Measurements from ENCODE around the gene PCGF2. TPM values are rescaled to one million over a fixed set of nuclear protein-coding genes. Genes with fewer than 3 reads are reported as not detected.

The PCGF2 gene
- total and polyA plus RNA-seq, 9 of the 15 experiments (the other 6 are each of a cell fraction or from before 2014, with no cell fraction given) = 1.3 to 33.4 (median 7.0) TPM

DNA sequence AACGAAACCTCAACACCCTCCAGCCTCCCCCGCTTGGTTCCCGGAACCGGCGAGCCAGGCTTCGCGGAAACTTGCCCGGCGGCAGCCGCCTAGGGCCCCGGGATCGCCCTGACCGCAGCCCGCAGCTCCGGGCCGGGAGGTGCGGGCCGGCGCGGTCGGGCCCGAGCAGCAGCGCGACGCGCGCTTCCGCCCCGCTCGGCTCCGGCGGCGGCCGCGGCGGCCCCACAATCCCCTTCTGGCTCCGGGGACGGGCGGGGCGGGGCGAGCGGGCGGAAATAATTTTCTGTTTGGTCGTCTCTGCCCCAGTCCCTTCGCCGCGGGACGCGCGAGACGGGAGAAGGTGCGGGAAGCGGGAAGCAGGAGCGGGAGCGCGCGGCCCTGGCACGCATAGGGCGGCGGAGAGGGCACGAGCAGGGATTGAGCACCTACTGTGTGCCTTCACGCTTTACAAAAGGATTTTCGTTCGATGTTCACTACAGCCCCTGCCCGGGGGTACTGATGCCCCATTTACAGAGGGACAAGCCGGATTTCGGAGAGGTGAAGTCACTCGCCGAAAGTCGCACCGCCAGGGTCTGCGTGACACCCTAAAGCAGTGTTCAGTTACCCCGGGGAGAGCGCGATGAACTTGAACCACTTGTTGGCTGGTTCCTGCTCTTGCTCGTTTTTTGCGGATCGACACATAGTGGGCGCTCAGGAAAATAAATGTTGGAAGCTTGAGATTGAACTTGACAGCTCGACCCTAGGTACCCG lies 45.8 kb downstream of the PCGF2 start (continued):
- TF ChIP-seq, protein P1, sequence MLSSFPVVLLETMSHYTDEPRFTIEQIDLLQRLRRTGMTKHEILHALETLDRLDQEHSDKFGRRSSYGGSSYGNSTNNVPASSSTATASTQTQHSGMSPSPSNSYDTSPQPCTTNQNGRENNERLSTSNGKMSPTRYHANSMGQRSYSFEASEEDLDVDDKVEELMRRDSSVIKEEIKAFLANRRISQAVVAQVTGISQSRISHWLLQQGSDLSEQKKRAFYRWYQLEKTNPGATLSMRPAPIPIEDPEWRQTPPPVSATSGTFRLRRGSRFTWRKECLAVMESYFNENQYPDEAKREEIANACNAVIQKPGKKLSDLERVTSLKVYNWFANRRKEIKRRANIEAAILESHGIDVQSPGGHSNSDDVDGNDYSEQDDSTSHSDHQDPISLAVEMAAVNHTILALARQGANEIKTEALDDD (IDR thresholded peaks at IDR 0.05) = no peak
- TF ChIP-seq, protein P2, sequence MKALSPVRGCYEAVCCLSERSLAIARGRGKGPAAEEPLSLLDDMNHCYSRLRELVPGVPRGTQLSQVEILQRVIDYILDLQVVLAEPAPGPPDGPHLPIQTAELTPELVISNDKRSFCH (CRISPR knock-in tag; IDR thresholded peaks at IDR 0.05) = no peak
- TF ChIP-seq, protein P2 (tag; IDR thresholded peaks at IDR 0.05) = no peak
- TF ChIP-seq, protein P3, sequence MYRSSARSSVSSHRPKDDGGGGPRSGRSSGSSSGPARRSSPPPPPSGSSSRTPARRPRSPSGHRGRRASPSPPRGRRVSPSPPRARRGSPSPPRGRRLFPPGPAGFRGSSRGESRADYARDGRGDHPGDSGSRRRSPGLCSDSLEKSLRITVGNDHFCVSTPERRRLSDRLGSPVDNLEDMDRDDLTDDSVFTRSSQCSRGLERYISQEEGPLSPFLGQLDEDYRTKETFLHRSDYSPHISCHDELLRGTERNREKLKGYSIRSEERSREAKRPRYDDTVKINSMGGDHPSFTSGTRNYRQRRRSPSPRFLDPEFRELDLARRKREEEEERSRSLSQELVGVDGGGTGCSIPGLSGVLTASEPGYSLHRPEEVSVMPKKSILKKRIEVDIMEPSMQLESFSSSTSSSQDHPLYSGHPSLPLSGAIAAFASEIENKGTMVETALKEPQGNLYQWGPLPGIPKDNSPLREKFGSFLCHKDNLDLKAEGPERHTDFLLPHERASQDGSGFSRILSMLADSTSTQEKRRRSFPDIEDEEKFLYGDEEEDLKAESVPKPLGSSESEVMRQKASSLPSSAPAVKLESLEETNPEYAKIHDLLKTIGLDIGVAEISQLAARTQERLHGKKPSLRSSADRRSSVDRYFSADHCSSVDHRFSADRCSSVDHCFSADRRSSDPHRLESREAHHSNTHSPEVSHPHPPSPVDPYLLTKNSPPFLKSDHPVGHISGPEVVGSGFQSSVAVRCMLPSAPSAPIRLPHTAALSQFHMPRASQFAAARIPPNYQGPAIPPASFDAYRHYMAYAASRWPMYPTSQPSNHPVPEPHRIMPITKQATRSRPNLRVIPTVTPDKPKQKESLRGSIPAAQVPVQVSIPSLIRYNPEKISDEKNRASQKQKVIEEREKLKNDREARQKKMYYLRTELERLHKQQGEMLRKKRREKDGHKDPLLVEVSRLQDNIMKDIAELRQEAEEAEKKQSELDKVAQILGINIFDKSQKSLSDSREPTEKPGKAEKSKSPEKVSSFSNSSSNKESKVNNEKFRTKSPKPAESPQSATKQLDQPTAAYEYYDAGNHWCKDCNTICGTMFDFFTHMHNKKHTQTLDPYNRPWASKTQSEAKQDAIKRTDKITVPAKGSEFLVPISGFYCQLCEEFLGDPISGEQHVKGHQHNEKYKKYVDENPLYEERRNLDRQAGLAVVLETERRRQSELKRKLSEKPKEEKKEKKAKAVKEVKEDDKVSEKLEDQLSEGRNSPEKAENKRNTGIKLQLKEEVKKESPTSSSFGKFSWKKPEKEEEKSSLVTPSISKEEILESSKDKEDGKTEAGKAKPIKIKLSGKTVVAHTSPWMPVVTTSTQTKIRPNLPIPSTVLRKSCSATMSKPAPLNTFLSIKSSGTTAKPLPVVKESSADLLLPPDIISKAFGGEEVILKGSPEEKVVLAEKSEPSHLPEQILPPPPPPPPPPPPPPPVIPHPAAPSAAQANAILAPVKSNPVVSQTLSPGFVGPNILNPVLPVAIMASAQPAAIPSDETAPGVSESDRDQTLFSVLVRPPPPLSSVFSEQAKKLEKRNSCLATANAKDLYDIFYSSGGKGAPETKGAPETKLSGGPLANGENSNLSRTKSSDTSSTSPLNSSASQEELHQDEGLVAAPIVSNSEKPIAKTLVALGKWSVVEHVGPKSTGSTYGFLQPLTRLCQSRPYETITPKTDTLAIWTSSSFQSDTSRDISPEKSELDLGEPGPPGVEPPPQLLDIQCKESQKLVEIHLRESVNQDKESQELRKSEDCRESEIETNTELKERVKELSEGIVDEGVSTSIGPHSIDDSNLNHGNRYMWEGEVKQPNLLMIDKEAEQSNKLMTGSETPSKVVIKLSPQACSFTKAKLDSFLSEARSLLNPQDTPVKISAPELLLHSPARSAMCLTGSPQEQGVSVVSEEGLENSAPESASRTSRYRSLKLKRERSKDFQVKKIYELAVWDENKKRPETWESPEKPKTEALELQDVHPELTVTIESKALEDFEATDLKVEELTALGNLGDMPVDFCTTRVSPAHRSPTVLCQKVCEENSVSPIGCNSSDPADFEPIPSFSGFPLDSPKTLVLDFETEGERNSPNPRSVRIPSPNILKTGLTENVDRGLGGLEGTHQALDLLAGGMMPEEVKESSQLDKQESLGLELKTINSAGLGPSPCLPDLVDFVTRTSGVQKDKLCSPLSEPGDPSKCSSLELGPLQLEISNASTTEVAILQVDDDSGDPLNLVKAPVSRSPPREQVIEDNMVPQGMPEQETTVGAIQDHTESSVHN (IDR thresholded peaks at IDR 0.05; ENCODE audit: borderline replicate concordance in 1 of 2, low read depth in 1 of 2) = peak in 1 of 2 experiments; percentile 64; a peak in 1 of 4 replicates
- TF ChIP-seq SAP30 (IDR thresholded peaks at IDR 0.05; ENCODE audit: borderline replicate concordance, insufficient read depth, low read depth, low read length, poor library complexity, severe bottlenecking) = peak; percentile 60
- no peak for TF ChIP-seq MAFG (tag; conservative IDR thresholded peaks at IDR 0.05)
- no peak for TF ChIP-seq RAD21 (CRISPR knock-in tag; conservative IDR thresholded peaks at IDR 0.05 in 1 of 2, IDR thresholded peaks at IDR 0.05 in 1 of 2)
- TF ChIP-seq NR2F6 (CRISPR knock-in tag; IDR thresholded peaks at IDR 0.05) = no peak
- TF ChIP-seq, protein P4, sequence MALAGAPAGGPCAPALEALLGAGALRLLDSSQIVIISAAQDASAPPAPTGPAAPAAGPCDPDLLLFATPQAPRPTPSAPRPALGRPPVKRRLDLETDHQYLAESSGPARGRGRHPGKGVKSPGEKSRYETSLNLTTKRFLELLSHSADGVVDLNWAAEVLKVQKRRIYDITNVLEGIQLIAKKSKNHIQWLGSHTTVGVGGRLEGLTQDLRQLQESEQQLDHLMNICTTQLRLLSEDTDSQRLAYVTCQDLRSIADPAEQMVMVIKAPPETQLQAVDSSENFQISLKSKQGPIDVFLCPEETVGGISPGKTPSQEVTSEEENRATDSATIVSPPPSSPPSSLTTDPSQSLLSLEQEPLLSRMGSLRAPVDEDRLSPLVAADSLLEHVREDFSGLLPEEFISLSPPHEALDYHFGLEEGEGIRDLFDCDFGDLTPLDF (CRISPR knock-in tag; IDR thresholded peaks at IDR 0.05) = peak; percentile 96
- TF ChIP-seq, protein P5, sequence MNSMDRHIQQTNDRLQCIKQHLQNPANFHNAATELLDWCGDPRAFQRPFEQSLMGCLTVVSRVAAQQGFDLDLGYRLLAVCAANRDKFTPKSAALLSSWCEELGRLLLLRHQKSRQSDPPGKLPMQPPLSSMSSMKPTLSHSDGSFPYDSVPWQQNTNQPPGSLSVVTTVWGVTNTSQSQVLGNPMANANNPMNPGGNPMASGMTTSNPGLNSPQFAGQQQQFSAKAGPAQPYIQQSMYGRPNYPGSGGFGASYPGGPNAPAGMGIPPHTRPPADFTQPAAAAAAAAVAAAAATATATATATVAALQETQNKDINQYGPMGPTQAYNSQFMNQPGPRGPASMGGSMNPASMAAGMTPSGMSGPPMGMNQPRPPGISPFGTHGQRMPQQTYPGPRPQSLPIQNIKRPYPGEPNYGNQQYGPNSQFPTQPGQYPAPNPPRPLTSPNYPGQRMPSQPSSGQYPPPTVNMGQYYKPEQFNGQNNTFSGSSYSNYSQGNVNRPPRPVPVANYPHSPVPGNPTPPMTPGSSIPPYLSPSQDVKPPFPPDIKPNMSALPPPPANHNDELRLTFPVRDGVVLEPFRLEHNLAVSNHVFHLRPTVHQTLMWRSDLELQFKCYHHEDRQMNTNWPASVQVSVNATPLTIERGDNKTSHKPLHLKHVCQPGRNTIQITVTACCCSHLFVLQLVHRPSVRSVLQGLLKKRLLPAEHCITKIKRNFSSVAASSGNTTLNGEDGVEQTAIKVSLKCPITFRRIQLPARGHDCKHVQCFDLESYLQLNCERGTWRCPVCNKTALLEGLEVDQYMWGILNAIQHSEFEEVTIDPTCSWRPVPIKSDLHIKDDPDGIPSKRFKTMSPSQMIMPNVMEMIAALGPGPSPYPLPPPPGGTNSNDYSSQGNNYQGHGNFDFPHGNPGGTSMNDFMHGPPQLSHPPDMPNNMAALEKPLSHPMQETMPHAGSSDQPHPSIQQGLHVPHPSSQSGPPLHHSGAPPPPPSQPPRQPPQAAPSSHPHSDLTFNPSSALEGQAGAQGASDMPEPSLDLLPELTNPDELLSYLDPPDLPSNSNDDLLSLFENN (IDR thresholded peaks at IDR 0.05; ENCODE audit: low read depth in 2 of 2, low read length in 2 of 2) = 0 out of 4 replicates have a peak, but pooled peaks of 1 of the 2 experiments have one; percentile 9

Measured in K562 (cell line).